Keratinocyte (primary cell): ENCODE data around the gene ZNF511. TPM values are rescaled to one million over a fixed set of nuclear protein-coding genes. Genes with fewer than 3 reads are reported as not detected.

Source experiments
- DNase-seq: peaks from one replicate; pipeline ENCODE4 v3.0.0-alpha.2; 2011; ENCODE audit warnings: low read depth, missing footprints, low spot score
- FAIRE-seq: peaks from 2 replicates; lab custom pipeline; 2011; peaks lifted over from hg19 to GRCh38; lab: Jason Lieb, UNC
- H2AFZ ChIP-seq: 2 replicates; pipeline ENCODE4 v1.6.0; 2012; ENCODE audit warnings: low read length, control low read depth, inconsistent platforms; ENCODE audit not compliant: control insufficient read depth
- H3K27ac ChIP-seq: 2 replicates; pipeline ENCODE4 v1.5.1; 2011; ENCODE audit warnings: low read length; ENCODE audit not compliant: control insufficient read depth, insufficient read depth
- H3K27me3 ChIP-seq: 3 replicates; pipeline ENCODE4 v1.6.0; 2011; ENCODE audit warnings: low read length; ENCODE audit not compliant: control insufficient read depth, insufficient read depth; ENCODE audit errors: extremely low read depth
- H3K36me3 ChIP-seq, 2 experiments: 2 replicates in 1 of 2; 3 replicates in 1 of 2; pipeline ENCODE4 v1.5.1; 2011; ENCODE audit warnings: low read length in 2 of 2, mild to moderate bottlenecking in 1 of 2; ENCODE audit not compliant: control insufficient read depth in 2 of 2, insufficient read depth in 2 of 2; ENCODE audit errors: extremely low read depth in 1 of 2
- H3K4me1 ChIP-seq: 3 replicates; pipeline ENCODE4 v1.5.1; 2011; ENCODE audit warnings: low read length; ENCODE audit not compliant: control insufficient read depth, insufficient read depth; ENCODE audit errors: extremely low read depth
- H3K4me2 ChIP-seq: 3 replicates; pipeline ENCODE4 v1.6.0; 2011; ENCODE audit warnings: low read depth, low read length; ENCODE audit not compliant: control insufficient read depth, insufficient read depth; ENCODE audit errors: extremely low read depth
- H3K4me3 ChIP-seq, 3 experiments: fragments of 200-600 bp in 1 of 3; sonication (generic) in 1 of 3; 2 replicates in 2 of 3; 3 replicates in 1 of 3; pipeline ENCODE4 v1.5.1; 2011 to 2016; ENCODE audit warnings: low read length in 3 of 3, mild to moderate bottlenecking in 3 of 3, control low read depth in 2 of 3, inconsistent platforms in 1 of 3, low read depth in 1 of 3, mixed read lengths in 1 of 3, mixed run types in 1 of 3, moderate library complexity in 1 of 3; ENCODE audit not compliant: control insufficient read depth in 2 of 3, insufficient read depth in 2 of 3; ENCODE audit errors: extremely low read depth in 1 of 3
- H3K79me2 ChIP-seq: 2 replicates; pipeline ENCODE4 v1.6.0; 2012; ENCODE audit warnings: low read length; ENCODE audit not compliant: control insufficient read depth, insufficient read depth
- H3K9ac ChIP-seq: 3 replicates; pipeline ENCODE4 v1.6.0; 2011; ENCODE audit warnings: low read length; ENCODE audit not compliant: control insufficient read depth, insufficient read depth; ENCODE audit errors: extremely low read depth
- H3K9me1 ChIP-seq: 3 replicates; pipeline ENCODE4 v1.6.0; 2011; ENCODE audit warnings: low read length; ENCODE audit not compliant: control insufficient read depth, insufficient read depth; ENCODE audit errors: extremely low read depth
- H3K9me3 ChIP-seq: 2 replicates; pipeline ENCODE4 v1.5.1; 2012; ENCODE audit warnings: low read depth, low read length; ENCODE audit not compliant: control insufficient read depth
- H4K20me1 ChIP-seq: 3 replicates; pipeline ENCODE4 v1.6.0; 2011; ENCODE audit warnings: low read length; ENCODE audit not compliant: control insufficient read depth, insufficient read depth; ENCODE audit errors: extremely low read depth
- EZH2 ChIP-seq: IDR thresholded peaks from one replicate; pipeline ENCODE4 v1.6.1; 2012; ENCODE audit warnings: inconsistent platforms, mild to moderate bottlenecking, low read length, moderate library complexity
- dilution Hi-C: fragments of 300-500 bp; cut with MboI; formaldehyde crosslinking; loops from one replicate; pipeline ENCODE4 v1.7.0; 2020; ENCODE audit warnings: low sequenced_read_pairs; ENCODE audit not compliant: extremely low pct_ligation_motif_present
- polyA plus RNA-seq, 5 experiments: library from polyadenylated mRNA; depleted of rRNA in 3 of 5; stranded (reverse) in 3 of 5; stranded (forward) in 1 of 5; unstranded in 1 of 5; fragments of >200 nt; gene quantifications; 1 replicate in 1 of 5; 2 replicates in 3 of 5; 3 replicates in 1 of 5; pipeline versions ENCODE4 v1.2.1 to v1.2.3, GENCODE V29; 2011 to 2012; ENCODE audit warnings: missing spikeins in 2 of 5, low read depth in 1 of 5, low replicate concordance in 1 of 5
- TF ChIP-seq, protein P1 (sequence below), 3 experiments: IDR thresholded peaks in 1 of 3; conservative IDR thresholded peaks in 1 of 3; optimal IDR thresholded peaks in 1 of 3; 2 replicates in 2 of 3; 3 replicates in 1 of 3; pipeline versions ENCODE3 to v1.5.1; 2011; ENCODE audit warnings: low read length in 3 of 3, mild to moderate bottlenecking in 3 of 3, moderate library complexity in 2 of 3, control low read depth in 1 of 3, inconsistent platforms in 1 of 3; ENCODE audit not compliant: insufficient read depth in 2 of 3; ENCODE audit errors: extremely low read depth in 1 of 3

ZNF511 gene
- polyA plus RNA-seq, 1 donor (not counting 4 experiments of a cell fraction or from before 2014, with no cell fraction given) = 20.2 TPM

DNA sequence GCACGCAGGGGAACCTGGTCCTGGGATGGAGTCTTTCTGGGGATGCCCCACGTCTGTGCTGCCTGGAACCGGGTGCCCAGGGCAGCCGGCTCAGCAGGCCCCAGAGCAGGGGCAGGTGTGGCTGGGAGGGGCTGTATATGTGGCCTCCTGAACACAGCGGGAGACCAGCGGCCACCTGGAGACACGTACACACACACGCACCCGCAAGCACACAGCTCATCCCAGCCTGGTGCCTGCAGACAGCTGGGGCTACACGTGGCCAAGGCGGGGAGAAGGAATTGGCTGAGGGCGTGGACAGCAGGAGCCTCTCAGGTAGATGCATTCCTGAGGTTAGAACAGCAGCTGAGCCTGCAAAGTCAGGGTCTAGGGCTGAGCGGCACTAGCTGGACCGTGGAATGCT is 46.0 kb upstream of the ZNF511 start:
- Histone ChIP-seq H3K4me3 (no peak overlapping the region), H3K9me3 (no peaks in the 10 kb centered on the region), H3K27ac (peak overlapping the region; percentile 84), H3K36me3 (peaks cover 21 to 31% of the 10 kb centered on the region in 2 experiments), H3K9ac (peak overlapping the region; percentile 69), H4K20me1 (peaks cover 6% of the 10 kb centered on the region), H3K27me3 (no peaks in the 10 kb centered on the region), H3K79me2 (no peaks in the 10 kb centered on the region), H3K9me1 (no peaks in the 10 kb centered on the region), H3K4me2 (peak overlapping the region; percentile 39), H2AFZ (no peak overlapping the region), H3K4me1 (peaks cover 55% of the 10 kb centered on the region)
- DNase-seq (no peak), FAIRE-seq (peak; percentile 53)
- TF ChIP-seq, protein P1, sequence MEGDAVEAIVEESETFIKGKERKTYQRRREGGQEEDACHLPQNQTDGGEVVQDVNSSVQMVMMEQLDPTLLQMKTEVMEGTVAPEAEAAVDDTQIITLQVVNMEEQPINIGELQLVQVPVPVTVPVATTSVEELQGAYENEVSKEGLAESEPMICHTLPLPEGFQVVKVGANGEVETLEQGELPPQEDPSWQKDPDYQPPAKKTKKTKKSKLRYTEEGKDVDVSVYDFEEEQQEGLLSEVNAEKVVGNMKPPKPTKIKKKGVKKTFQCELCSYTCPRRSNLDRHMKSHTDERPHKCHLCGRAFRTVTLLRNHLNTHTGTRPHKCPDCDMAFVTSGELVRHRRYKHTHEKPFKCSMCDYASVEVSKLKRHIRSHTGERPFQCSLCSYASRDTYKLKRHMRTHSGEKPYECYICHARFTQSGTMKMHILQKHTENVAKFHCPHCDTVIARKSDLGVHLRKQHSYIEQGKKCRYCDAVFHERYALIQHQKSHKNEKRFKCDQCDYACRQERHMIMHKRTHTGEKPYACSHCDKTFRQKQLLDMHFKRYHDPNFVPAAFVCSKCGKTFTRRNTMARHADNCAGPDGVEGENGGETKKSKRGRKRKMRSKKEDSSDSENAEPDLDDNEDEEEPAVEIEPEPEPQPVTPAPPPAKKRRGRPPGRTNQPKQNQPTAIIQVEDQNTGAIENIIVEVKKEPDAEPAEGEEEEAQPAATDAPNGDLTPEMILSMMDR (optimal IDR thresholded peaks at IDR 0.05 in 1 of 3, IDR thresholded peaks at IDR 0.05 in 1 of 3, conservative IDR thresholded peaks at IDR 0.05 in 1 of 3; ENCODE audit: extremely low read depth in 1 of 3, insufficient read depth in 2 of 3, low read length in 3 of 3) = no peak
- TF ChIP-seq EZH2 = no peak
- dilution Hi-C loops = no loop called here

DNA sequence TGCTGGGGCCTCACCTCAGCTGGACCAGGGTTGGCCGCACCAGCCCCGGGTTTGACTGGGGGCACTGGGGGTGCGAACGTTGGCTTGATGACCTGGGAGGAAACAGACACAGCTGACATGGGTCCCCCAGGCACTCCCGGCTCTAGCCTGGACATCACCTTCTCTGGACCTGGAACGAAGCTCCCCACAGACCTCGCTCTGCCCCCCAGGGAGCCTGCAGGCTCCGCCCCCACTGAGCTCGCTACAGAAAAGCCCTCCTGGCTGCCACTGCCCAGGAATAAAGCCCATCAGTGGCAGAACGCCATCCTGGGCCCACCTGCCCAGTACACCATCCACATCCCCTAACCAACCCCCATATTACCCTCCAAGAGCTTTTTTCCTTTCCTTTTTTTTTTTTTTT is 45.0 kb upstream of the ZNF511 start:
- H3K9ac ChIP-seq = no peak overlapping the region
- H3K4me1 ChIP-seq = peaks cover 45% of the 10 kb centered on the region

More for the DNA sequence above, 45.0 kb upstream of the ZNF511 start:
- Histone ChIP-seq H3K9me3 (no peaks in the 10 kb centered on the region), H3K4me2 (no peak overlapping the region), H3K27ac (no peak overlapping the region), H3K36me3 (peaks cover 23 to 31% of the 10 kb centered on the region in 2 experiments), H2AFZ (no peak overlapping the region), H3K27me3 (no peaks in the 10 kb centered on the region), H3K79me2 (no peaks in the 10 kb centered on the region), H3K4me3 (no peak overlapping the region), H4K20me1 (peaks cover 8% of the 10 kb centered on the region), H3K9me1 (no peaks in the 10 kb centered on the region)
- no peak for FAIRE-seq
- dilution Hi-C loops = no loop called here
- TF ChIP-seq EZH2 = no peak
- TF ChIP-seq, protein P1 (optimal IDR thresholded peaks at IDR 0.05 in 1 of 3, IDR thresholded peaks at IDR 0.05 in 1 of 3, conservative IDR thresholded peaks at IDR 0.05 in 1 of 3; ENCODE audit: extremely low read depth in 1 of 3, insufficient read depth in 2 of 3, low read length in 3 of 3) = no peak
- no peak for DNase-seq
